K562 (cell line): ENCODE data around the gene IL24.

Experiments
- POLR2A ChIP-seq: fragments of 450-650 bp; conservative IDR thresholded peaks from 2 replicates; pipeline ENCODE4 v1.6.1; 2016
- SRF ChIP-seq, 2 experiments: fragments of 250-450, 450-650 bp in 1 of 2; sonication (Bioruptor Pico) in 1 of 2; sonication (generic) in 1 of 2; formaldehyde crosslinking; IDR thresholded peaks; 2 replicates each; pipeline versions ENCODE4 v1.5.0 to v1.5.1; 2020 to 2022; ENCODE audit warnings: mild to moderate bottlenecking in 1 of 2, missing genetic modification reagents in 1 of 2
- TOE1 ChIP-seq, 2 experiments: fragments of 450-650 bp in 1 of 2; sonication (generic) in 1 of 2; formaldehyde crosslinking in 1 of 2; IDR thresholded peaks; 2 replicates each; pipeline versions ENCODE4 v1.7.1 to v1.8.0; 2016 to 2022; ENCODE audit warnings: borderline replicate concordance in 2 of 2, mild to moderate bottlenecking in 2 of 2, antibody characterized with exemption in 1 of 2, inconsistent platforms in 1 of 2, low read depth in 1 of 2, missing genetic modification reagents in 1 of 2, moderate library complexity in 1 of 2

DNA sequence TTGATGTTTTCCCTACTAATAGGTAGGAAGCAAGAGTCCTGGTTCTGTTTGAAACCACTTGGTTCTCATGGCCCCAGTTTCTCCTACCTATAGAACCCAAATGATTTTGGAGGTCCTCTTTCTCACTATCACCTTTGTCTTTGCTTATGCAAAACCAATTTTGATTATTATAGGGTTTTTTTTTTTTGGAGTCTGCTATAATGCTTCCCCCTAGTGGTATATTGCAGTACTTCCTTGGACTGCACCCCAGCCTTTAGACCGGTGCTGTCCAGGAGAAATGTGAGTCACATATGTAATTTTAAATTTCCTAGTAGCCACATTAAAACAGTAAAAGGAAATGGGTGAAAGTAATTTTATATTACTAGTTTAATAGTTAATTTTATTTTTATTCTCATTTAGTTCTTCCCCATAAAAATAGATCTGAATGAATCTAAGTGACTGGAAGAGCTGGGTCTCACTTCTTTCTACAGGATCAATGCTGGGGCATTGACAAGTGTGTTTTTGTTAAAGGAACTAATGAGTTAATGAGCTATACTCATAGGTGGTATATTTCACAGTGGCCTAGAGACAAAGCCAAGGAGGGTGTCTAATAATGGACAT is 13.9 kb downstream of the IL24 start:
- TF ChIP-seq POLR2A (no peak), TOE1 (IDR thresholded peaks at IDR 0.05; ENCODE audit: borderline replicate concordance) (no peak), TOE1 (CRISPR knock-in tag; IDR thresholded peaks at IDR 0.05; ENCODE audit: borderline replicate concordance, low read depth) (no peak), SRF (CRISPR knock-in tag; IDR thresholded peaks at IDR 0.05) (no peak)
